DMS53 treated with DMSO at 0.1 percent for 48 hours (cell line): Measurements from ENCODE around the gene ADPGK.
A peak's percentile ranks its signal among the peaks of the same experiment; 100 is the strongest.
"Not testable (repeated sequence)": the region's sequence is repeated elsewhere in the genome, so short reads cannot be mapped to it uniquely, and the experiment has no call there.

ENCODE experiments used
- DNase-seq: peaks from one replicate; lab custom pipeline; 2025; ENCODE audit not compliant: unreplicated experiment; lab: John Stamatoyannopoulos, UW

The ADPGK gene

DNA sequence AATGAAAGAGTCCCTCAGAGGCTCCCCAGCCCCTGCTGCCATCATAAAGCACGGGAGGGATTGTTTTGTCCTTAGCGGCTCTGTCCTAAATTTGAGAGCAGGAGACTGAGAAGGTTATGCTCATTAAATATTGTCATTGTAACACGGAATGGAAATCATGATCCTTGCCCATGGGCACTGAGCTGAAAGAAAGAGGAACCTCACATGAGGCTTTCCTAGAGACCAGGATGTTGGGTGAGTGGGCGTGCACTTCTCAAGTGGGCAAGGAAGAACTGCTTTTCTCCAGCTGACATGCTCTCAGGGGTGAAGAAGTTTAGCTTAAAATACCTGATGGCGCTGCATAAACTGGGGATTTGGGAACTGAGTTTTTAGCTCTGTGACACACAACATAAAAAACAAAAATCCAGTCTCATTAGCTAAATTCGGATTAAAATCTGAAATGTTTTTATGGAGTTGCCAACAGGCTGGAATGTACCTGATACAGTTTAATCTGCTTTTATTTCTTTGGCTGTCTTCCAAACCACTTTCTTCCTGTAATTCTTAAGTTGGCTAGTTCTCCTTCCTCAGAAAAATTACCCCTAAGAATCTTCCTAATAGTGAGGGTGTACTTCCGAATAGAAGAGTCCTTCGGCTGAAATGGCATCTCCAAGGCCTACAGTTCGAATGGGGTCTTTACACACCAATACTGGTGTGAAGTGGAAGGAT, 31.7 kb downstream of the ADPGK start:
- no peak for DNase-seq

DNA sequence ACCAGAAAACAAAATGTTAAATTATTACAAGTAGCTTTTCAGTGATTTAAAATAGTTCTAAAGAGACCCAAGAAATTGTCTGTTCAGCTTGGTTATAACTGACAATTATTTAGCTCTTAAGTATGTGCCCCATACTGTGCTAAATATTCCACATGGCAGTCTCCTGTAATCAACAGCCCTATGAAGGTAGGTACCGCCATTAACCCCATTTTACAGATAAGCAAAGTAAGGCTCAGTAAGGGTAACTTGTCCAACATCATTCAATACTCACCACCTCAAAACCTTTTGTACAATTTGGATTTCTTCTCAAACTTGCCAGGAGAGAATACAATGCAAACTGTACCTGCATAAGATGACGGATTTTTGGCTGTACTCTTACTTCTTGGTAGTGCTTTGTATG, 33.9 kb downstream of the ADPGK start:
- no peak for DNase-seq

DNA sequence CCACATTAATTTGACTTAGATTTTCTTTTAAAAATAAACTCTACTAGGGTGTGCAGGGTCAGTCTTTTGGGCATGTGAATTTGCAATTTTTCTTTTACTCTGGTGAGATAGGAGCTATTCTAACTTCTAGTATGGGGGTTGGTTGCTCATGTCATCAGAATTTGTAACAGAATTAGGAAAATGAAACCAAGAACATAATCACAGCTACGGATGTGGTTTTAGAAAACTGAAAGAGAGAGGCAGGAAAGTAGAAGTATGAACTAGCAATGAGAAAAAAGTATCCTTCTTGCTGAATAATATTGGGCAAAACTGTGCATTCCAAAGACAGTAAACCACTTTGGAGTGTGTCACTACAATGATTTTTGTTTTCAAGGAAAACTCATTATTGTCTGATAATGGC, 43.3 kb downstream of the ADPGK start:
- no peak for DNase-seq

DNA sequence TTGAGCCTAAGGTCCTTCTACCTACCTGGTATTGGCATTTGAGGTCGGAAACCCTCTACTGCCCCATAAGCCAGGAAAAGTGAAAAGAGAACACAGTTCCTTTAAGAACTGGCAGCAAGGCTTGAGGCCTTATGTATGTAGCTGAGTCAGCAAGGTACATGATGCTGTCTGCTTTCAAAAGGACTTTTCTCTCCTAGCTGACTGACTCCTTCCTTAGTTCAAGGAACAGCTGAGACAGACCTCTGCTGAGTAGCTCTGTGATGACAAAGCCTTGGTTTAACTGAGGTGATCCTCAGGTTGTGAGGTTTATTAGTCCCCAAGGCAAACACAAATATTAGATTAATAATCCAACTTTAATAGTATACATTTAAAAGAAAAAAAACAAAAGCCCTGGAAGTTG, 45.8 kb downstream of the ADPGK start:
- no peak for DNase-seq

DNA sequence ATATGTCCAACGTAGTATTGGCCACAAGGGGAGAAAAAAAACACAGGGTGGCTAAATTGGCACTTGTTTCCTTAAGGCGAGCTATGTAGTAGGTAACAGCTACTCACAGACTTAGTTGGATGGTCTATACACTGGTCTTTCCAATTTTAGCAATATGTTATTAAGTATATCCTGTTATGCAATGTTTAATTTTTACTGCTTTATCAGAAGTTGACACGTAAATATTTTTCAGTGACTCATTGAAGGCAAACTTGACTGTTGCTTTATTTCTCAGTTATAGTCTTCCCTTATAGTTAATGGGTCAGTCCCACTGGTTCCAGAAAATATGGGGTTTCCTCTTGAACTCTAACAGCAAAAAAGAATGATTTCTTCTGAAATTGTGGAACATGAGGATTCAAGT, 46.5 kb downstream of the ADPGK start:
- DNase-seq, result no peak

DNA sequence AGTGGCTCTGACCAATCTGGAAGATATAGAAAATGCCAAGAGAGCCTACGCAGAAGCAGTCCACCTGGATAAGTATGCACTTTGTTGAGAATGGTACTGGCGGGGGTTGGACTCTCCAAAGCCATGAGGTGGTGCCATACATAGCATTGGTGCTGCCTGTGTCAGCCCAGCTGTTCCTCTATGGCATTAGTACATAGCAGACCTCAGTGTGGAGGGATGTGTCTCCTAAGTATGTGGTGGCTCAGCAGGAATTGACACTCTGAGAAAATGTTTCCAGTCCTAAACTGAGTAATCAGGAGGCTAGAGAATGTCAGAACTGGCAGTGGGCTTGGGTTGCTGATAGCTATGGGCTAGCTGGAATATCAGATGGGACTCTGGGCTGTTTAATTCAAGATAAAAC, 48.4 kb downstream of the ADPGK start:
- DNase-seq, result no peak

DNA sequence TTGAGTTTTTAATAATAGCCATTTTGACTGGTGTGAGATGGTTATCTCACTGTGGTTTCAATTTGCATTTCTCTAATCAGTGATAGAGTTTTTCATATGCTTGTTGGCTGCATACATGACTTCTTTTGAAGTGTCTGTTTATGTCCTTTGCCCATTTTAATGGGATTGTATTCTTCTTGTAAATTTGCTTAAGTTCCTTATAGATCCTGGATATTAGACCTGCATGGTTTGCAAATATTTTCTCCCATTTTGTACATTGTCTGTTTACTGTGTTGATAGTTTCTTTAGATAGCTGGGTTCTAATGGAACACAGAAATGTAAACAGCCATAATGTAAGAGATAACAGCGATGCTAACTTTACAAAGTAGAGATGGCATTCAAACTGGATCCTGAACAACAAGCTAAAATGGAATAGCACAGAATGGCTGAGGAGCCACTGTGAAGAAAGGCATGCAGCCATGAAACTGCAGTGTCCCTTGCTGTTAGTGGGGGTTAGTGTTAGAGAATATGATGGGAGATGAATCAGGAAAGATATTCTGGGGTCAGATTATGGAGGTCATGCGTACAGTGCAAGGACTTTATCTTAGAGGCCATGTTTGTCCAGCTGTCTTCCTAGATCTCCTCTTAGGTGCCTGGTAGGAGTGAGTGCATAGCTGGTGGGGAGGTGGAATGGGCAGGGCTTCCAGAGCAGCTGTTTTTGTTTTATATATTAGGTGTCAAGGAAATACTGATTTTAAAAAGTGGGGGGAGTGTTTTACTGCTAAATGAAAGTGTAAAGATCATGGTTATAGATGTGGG, 49.4 kb downstream of the ADPGK start:
- DNase-seq, result no peak

DNA sequence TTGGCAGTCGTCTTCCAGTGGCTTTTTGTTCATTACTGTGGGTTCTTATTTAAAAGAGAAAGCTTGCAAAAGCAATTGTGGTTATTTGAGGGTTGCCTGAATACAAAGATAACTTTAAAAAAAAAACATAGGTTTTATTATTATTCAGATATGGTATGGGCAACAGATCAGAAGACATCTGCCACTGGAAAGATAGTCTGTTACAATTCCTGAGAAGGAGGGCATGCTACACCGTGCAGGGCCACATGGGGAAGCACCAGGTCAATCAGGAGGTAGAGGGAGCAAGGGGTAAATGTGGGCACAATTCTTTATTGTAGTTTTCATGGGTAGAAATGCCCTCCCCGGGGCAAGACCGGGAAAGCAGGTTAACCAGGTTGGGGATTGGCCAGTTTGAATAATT, 51.0 kb downstream of the ADPGK start:
- DNase-seq, result no peak

DNA sequence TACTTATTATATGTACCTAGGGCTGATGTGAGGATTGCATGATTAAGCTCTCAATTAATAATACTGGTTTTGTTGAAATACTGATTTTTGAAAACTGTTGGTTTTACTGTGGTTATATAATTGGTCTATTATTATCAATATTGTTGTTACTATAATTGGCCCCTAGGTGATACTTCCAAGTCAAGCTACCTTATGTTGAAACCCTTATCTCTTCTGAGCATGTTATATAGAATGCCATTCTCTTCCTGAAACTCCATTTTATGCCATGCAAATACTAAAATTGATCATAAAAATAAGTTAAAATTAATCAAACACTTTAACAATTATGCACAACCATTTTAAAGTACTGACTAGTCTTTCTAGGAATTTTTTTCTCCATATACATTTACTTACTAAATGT, 51.5 kb downstream of the ADPGK start:
- no peak for DNase-seq

DNA sequence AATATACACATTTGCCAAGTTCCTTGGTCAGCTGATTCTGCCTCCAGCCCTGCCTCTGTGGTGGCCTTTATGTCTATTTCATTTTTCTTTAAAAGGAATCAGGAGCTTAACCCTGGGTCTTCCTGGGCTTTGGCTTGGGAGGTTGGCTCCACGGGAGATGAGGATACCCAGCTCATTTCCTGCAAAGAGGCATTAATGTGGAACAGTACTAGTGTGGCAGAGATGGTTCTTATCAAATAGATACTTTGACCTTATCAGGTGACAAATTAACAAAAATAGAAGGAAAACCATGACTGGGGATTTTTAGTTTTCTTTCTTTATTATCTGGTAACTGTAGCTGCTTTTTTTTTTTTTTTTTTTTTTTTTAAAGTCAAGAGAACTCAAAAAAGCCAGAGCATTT, 54.7 kb downstream of the ADPGK start:
- no peak for DNase-seq

DNA sequence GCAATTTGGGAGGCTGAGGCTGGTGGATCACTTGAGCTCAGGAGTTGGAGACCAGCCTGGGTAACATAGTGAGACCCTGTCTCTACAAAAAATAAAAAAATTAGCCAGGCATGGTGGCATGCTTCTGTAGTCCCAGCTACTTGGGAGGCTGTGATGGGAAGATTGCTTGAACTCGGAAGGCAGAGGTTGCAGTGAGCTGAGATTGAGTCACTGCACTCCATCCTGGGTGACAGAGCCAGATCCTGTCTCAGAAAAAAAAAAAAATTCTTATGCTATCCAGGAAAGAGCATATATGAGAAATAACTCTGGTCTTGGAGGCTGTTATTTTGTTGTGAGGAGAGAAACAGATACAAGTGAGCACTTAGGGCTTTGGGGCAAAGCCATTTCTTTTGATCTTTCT, 55.3 kb downstream of the ADPGK start:
- DNase-seq, result not testable (repeated sequence)

DNA sequence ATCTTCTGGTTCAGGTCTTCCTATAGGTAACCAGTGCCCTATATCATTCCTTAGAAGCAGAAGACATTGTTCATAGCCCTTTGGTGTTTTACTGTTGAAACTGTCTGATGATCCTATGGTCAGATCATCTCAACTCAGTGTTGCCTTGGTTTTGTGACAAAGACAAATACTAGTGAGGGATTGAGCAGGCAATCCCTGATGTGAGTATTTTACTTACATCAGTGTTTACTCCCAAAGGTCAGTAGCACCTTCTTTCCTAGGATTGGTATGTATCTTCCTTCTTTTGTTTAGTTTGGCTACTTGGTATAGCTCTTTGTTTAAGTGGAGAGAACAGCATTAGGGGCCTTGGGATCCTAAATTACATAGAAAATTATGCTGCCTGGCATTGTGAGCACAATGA, 56.4 kb downstream of the ADPGK start:
- DNase-seq, result no peak

DNA sequence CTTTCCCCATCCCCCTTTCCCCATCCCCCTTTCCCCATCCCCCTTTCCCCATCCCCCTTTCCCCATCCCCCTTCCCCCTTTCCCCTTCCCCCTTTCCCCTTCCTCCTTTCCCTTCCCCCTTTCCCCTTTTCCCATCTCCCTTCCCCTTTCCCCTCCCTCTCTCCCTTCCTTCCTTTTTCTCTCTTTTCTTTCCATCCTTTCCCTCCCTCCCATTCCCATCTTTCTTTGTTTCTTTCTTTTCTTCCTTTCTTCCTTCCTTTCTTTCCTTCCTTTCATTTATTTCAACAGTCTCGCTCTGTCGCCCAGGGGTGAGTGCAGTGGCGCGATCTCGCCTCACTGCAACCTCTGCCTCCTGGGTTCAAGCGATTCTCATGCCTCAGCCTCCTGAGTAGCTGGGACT, 57.7 kb downstream of the ADPGK start:
- DNase-seq, result not testable (repeated sequence)

DNA sequence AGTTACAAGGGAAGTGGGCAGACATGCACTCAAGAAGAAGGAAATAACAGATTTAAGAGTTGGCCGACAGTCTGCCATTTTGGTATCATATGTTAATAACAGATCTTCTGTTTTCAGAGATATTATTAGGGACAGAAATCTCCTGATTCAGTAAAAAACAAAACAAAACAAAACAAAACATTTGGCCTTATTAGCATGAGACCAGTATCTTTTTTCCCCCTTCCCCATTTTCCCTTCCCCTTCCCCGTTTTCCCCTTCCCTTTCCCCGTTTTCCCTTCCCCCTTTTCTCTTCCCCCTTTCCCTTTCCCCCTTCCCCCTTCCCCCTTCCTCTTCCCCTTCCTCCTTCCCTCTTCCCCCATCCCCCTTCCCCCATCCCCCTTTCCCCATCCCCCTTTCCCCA, 58.1 kb downstream of the ADPGK start:
- DNase-seq, result no peak

DNA sequence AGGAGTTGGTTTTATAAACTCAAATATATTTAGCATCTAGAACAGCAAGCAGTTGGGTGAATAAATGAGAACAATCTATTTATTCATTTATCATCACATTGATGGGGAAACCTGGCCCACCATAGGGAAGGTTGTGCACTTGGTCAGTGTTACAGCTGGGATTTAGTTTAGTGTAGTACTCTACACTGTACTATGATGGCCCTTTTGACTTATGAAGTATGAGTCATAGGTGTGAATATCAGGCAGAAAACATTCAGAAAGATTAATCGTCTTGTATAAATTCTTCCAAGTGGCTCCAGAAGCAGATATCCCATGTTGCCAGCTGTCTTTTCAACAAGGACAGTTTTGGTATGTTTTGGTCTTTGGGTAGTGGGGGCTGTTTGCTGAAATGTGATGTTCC, 59.5 kb downstream of the ADPGK start:
- DNase-seq, result no peak

DNA sequence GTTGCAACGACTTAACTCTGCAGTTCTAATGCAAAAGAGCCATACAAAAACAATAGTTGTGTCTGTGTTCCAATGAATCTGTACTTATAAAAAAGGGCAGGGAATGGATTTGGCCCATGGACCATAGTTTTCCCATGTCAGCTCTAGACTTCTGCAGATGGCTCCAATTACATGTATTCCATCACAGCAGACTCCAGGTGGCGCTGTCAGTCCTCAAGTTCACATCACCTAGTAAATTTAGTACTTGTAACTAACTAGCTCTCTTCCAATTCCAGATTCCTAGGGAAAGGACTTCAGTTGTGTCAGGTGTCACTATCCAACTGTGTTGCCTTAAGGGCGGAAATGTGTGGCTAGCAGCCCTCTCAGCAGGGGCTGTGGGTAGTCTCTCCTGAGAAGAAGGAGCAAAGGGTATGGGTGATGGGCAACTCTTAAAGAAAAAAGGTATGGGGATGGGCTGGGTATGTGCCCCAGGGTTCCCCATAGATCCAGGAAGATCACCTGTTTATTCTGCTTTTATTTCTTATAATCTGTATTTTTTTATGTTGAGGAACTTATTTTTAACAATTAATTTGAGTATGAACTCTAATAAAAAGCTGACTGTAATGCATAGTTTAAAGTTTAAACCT, 61.4 kb downstream of the ADPGK start:
- DNase-seq, result peak; percentile 59

DNA sequence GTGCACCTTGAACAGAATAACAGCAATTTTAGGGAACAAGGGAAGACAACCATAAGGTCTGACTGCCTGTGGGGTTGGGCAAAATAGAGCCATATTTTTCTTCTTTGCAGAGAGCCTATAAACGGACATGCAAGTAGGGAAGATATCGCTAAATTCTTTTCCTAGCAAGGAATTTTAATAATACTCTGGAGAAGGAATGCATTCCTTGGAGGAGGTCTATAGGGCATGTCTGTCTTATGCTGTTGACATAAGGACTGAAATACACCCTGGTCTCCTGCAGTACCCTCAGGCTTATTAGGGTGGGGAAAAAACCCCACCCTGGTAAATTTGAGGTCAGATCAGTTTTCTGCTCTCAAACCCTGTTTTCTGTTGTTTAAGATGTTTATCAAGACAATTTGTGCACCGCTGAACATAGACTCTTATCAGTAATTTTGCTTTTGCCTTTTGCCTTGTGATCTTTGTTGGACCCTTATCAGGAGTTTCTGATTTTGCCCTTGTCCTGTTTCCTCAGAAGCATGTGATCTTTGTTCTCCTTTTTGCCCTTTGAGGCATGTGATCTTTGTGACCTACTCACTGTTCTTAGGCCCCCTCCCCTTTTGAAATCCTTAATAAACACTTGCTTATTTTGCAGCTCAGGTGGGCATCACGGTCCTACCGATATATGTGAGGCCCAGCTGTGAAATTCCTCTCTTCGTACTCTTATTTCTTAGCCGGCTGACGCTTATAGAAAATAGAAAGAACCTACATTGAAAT, 74.8 kb downstream of the ADPGK start:
- DNase-seq, result not testable (repeated sequence)

DNA sequence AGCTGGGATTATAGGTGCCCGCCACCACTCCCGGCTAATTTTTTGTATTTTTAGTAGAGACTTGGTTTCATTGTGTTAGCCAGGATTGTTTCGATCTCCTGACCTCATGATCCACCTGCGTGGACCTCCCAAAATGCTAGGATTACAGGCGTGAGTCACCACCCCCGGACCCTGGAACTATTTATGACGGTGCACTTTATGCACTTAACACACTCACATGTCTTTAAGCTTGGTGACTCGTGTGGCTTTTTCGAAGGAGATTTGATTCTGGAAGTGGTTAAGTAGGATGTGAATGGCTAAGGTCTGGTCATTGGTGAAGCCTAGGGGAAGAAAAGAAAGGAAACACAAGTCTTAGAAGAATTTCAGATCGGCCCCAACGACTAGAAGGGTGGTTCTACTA, 77.3 kb downstream of the ADPGK start:
- DNase-seq, result no peak
